ENCODE data around the gene SLC26A2. TPM values are rescaled to one million over a fixed set of nuclear protein-coding genes. Genes with fewer than 3 reads are reported as not detected.
A peak's percentile ranks its signal among the peaks of the same experiment; 100 is the strongest.

Gene SLC26A2
- polyA plus RNA-seq, 1 experiment = 9.7 TPM

DNA sequence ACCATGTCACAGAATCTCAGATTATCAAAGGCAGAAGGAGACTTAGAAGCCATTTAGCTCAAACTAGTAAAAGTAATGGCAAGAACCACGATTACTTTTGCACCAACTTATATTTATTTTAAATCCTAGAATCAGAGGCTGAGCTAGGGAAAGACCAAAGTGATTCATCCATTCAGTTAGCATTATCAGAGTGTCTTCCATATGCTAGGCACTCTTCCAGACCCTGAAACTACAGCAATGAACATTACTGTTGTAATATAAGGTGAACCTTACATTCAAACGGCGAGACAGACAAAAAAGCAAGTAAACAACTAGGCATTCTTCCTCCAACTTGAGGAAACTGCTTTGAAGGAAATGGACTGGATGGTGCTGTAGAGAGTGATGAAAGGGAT, 23.9 kb upstream of the SLC26A2 start:
- DNase-seq (ENCODE audit: low read depth, low spot score) = peak; percentile 23
- Histone ChIP-seq H3K9me3 (ENCODE audit: control insufficient read depth, insufficient read depth, low read length) (no peaks in the 10 kb centered on the region; the same call in 1 of the 2 replicates), H3K4me3 (ENCODE audit: low read depth, low read length) (no peak overlapping the region), H3K27me3 (ENCODE audit: control insufficient read depth, insufficient read depth, low read length) (peaks cover 3% of the 10 kb centered on the region), H3K27ac (ENCODE audit: low read depth, low read length) (no peak overlapping the region)
- TF ChIP-seq, protein P1, sequence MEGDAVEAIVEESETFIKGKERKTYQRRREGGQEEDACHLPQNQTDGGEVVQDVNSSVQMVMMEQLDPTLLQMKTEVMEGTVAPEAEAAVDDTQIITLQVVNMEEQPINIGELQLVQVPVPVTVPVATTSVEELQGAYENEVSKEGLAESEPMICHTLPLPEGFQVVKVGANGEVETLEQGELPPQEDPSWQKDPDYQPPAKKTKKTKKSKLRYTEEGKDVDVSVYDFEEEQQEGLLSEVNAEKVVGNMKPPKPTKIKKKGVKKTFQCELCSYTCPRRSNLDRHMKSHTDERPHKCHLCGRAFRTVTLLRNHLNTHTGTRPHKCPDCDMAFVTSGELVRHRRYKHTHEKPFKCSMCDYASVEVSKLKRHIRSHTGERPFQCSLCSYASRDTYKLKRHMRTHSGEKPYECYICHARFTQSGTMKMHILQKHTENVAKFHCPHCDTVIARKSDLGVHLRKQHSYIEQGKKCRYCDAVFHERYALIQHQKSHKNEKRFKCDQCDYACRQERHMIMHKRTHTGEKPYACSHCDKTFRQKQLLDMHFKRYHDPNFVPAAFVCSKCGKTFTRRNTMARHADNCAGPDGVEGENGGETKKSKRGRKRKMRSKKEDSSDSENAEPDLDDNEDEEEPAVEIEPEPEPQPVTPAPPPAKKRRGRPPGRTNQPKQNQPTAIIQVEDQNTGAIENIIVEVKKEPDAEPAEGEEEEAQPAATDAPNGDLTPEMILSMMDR (IDR thresholded peaks at IDR 0.05; ENCODE audit: low read depth, low read length) = no peak
- ChIA-PET CTCF (interaction anchor here (0.8 to 1.4 kb wide), 6 partner anchors 10 to 103 kb away, joined by 3 to 5 read pairs (median 4); no protein-coding TSS in a partner anchor), POLR2A (no interaction called here)

DNA sequence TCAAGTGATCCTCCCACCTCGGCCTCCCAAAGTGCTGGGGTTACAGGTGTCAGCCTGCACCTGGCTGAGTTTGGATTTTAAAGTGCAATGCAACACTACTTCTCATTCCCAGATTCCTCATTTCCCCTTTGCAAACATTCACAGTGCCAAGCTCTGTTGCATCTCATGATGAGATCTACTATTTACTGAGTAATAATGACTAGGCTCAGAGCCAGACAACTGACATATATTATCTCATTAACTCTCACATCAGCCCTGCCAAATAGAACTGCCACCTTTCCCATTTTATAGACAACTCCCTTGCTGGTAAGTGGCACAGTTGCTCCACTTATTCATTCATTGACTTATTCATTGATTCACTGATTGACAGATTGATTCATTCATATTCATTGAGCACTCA, 22.9 kb upstream of the SLC26A2 start:
- DNase-seq (ENCODE audit: low read depth, low spot score) = no peak
- TF ChIP-seq, protein P1 (IDR thresholded peaks at IDR 0.05; ENCODE audit: low read depth, low read length) = no peak
- H3K9me3 ChIP-seq (ENCODE audit: control insufficient read depth, insufficient read depth, low read length) = no peaks in the 10 kb centered on the region; the same call in 1 of the 2 replicates
- no peak overlapping the region for H3K27ac ChIP-seq (ENCODE audit: low read depth, low read length)
- peaks cover under 1% of the 10 kb centered on the region for H3K27me3 ChIP-seq (ENCODE audit: control insufficient read depth, insufficient read depth, low read length)
- H3K4me3 ChIP-seq (ENCODE audit: low read depth, low read length) = no peak overlapping the region
- ChIA-PET POLR2A (no interaction called here), CTCF (interaction anchor here (0.8 kb wide), 1 partner anchor 85 kb away, joined by 5 read pairs; no protein-coding TSS in a partner anchor)

DNA sequence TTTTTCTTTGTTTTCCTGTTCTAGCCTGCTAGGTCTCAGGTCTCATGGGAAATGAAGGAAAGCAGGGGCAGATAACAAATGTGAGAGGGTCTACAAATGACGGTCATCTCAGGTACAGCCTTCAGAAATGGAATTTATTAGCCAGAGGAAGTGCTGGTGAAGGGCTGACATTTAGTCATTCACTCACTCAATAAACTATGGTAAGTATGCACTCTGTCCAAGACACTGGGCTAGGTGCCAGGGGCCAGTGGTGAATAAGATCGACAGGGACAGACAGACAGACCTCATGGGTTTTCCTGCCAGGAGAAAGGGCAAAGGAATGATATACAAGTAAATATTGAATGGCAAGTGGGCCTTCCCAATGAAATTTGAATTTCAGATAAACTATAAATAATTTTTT, 22.3 kb upstream of the SLC26A2 start:
- ChIA-PET POLR2A (no interaction called here), CTCF (no interaction called here)
- TF ChIP-seq, protein P1 (IDR thresholded peaks at IDR 0.05; ENCODE audit: low read depth, low read length) = no peak
- Histone ChIP-seq H3K27me3 (ENCODE audit: control insufficient read depth, insufficient read depth, low read length) (no peaks in the 10 kb centered on the region), H3K27ac (ENCODE audit: low read depth, low read length) (no peak overlapping the region), H3K9me3 (ENCODE audit: control insufficient read depth, insufficient read depth, low read length) (no peaks in the 10 kb centered on the region), H3K4me3 (ENCODE audit: low read depth, low read length) (no peak overlapping the region)
- no peak for DNase-seq (ENCODE audit: low read depth, low spot score)

DNA sequence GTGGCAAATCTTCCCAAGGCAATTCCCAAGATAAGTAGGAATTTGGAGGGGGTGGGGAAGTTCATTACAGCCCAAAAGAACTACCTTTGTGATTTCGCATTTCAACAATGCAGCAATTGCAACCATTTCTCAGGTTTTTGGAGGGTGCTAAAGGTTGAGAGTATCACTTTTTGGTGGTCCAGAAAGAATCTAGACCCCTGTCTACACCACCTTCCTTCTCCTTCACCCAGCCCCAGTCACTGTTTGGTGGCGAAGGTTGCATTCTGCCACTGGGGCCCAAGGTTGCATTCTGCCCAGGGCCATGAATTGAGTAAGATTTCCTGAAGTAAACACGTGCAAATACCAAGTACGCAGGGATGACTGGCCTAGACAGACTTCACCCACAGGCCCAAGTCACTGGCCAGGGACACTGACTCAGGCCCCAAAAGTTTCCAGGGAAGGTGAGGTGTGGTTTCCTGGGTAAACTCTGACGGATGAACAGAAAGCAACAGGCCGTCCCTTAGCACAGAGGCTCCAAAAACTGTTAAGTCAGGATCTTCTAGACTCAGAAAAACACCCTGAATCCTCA, 21.7 kb upstream of the SLC26A2 start:
- no peak overlapping the region for H3K4me3 ChIP-seq (ENCODE audit: low read depth, low read length)
- TF ChIP-seq, protein P1 (IDR thresholded peaks at IDR 0.05; ENCODE audit: low read depth, low read length) = no peak
- no peaks in the 10 kb centered on the region for H3K27me3 ChIP-seq (ENCODE audit: control insufficient read depth, insufficient read depth, low read length)
- POLR2A ChIA-PET = interaction anchor here (0.6 kb wide), 1 partner anchor 51 kb away, joined by 3 read pairs; no protein-coding TSS in a partner anchor
- CTCF ChIA-PET = interaction anchor here (1.0 to 1.3 kb wide), 3 partner anchors 19 to 111 kb away, joined by 3 to 5 read pairs (median 3); no protein-coding TSS in a partner anchor
- peak overlapping the region; percentile 12 for H3K27ac ChIP-seq (ENCODE audit: low read depth, low read length)
- H3K9me3 ChIP-seq (ENCODE audit: control insufficient read depth, insufficient read depth, low read length) = no peaks in the 10 kb centered on the region
- no peak for DNase-seq (ENCODE audit: low read depth, low spot score)

DNA sequence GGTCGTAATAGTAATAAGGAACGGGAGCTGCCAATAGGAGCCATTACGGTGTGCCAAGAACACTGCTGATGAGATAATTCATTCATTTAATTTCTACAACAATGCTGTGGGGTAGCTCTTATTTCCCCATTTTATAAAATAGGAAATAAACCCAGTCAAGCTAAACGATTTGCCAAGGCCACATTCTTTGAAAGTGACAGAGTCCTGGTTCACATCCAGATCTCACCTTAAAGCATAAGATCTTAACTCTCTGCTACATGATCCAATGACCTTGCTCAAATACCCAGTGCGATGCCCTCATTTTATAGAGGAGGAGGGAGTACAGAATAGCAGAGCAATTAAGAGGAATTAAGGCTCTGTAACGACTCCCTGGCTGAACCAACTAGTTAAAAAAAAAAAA, 21.0 kb upstream of the SLC26A2 start:
- H3K4me3 ChIP-seq (ENCODE audit: low read depth, low read length) = no peak overlapping the region
- CTCF ChIA-PET = interaction anchor here (0.6 to 1.3 kb wide), 4 partner anchors 19 to 111 kb away, joined by 3 to 5 read pairs (median 4); no protein-coding TSS in a partner anchor
- POLR2A ChIA-PET = interaction anchor here (0.6 kb wide), 1 partner anchor 52 kb away, joined by 3 read pairs; no protein-coding TSS in a partner anchor
- no peaks in the 10 kb centered on the region for H3K27me3 ChIP-seq (ENCODE audit: control insufficient read depth, insufficient read depth, low read length)
- DNase-seq (ENCODE audit: low read depth, low spot score) = no peak
- no peaks in the 10 kb centered on the region for H3K9me3 ChIP-seq (ENCODE audit: control insufficient read depth, insufficient read depth, low read length)
- TF ChIP-seq, protein P1 (IDR thresholded peaks at IDR 0.05; ENCODE audit: low read depth, low read length) = no peak
- H3K27ac ChIP-seq (ENCODE audit: low read depth, low read length) = no peak overlapping the region
